22Rv1 (cell line): ENCODE results near the gene KIAA0825.

ENCODE experiments used
- ZFX ChIP-seq: fragments of 450-650 bp; IDR thresholded peaks from 2 replicates; pipeline ENCODE4 v1.6.1; 2017; ENCODE audit warnings: antibody characterized with exemption, borderline replicate concordance
- TF ChIP-seq, protein P1 (sequence below): fragments of 450-650 bp; IDR thresholded peaks from 2 replicates; pipeline ENCODE4 v1.5.1; 2017; ENCODE audit warnings: mild to moderate bottlenecking

DNA sequence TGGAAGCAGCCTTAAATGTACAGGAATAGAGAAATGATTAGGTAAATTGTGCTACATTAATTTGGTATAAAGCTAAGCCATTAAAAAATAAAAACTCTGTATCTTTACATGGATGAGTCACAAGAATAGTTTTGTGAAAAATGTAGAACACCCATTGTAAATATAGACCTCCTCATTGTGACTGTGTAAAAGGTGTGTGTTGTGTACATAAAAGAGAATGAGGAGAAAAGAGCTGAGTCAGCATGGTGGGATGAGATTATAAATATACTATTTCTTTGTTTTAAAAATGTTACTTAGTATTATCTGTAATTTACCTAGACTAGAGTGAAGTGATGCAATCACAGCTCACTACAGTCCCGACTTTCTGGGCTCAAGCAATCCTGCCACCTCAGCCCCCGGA is 250.5 kb downstream of the KIAA0825 start:
- TF ChIP-seq, protein P1, sequence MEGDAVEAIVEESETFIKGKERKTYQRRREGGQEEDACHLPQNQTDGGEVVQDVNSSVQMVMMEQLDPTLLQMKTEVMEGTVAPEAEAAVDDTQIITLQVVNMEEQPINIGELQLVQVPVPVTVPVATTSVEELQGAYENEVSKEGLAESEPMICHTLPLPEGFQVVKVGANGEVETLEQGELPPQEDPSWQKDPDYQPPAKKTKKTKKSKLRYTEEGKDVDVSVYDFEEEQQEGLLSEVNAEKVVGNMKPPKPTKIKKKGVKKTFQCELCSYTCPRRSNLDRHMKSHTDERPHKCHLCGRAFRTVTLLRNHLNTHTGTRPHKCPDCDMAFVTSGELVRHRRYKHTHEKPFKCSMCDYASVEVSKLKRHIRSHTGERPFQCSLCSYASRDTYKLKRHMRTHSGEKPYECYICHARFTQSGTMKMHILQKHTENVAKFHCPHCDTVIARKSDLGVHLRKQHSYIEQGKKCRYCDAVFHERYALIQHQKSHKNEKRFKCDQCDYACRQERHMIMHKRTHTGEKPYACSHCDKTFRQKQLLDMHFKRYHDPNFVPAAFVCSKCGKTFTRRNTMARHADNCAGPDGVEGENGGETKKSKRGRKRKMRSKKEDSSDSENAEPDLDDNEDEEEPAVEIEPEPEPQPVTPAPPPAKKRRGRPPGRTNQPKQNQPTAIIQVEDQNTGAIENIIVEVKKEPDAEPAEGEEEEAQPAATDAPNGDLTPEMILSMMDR = no peak
- no peak for TF ChIP-seq ZFX
